ENCODE data around the gene KRTAP19-4.

GRCh38 chr21:30515681-30516080 lies 18.7 kb upstream of the KRTAP19-4 start:
- TF ChIP-seq SP1 (IDR thresholded peaks at IDR 0.05) = no peak
- TF ChIP-seq PKNOX1 (IDR thresholded peaks at IDR 0.05) = no peak
- TF ChIP-seq ELF4 (IDR thresholded peaks at IDR 0.05) = no peak
- TF ChIP-seq L3MBTL2 (conservative IDR thresholded peaks at IDR 0.05) = no peak
- no peak for TF ChIP-seq TARDBP (IDR thresholded peaks at IDR 0.05)
- no peak for TF ChIP-seq BHLHE40 (IDR thresholded peaks at IDR 0.05; ENCODE audit: borderline replicate concordance)
- TF ChIP-seq ZNF384 (IDR thresholded peaks at IDR 0.05) = no peak
- TF ChIP-seq NFRKB (IDR thresholded peaks at IDR 0.05) = no peak
- TF ChIP-seq SUZ12 (IDR thresholded peaks at IDR 0.05) = no peak
- TF ChIP-seq FOXM1 (IDR thresholded peaks at IDR 0.05; ENCODE audit: borderline replicate concordance) = no peak
- no peak for TF ChIP-seq LEF1 (IDR thresholded peaks at IDR 0.05; ENCODE audit: borderline replicate concordance)
- no peak for TF ChIP-seq FOXA1 (IDR thresholded peaks at IDR 0.05)
